ENCODE measurements around the gene CDRT4. TPM values are rescaled to one million over a fixed set of nuclear protein-coding genes. Genes with fewer than 3 reads are reported as not detected.

CDRT4 gene
- polyA plus RNA-seq, 1 donor = 12.7 TPM

- DNase-seq = no peak
Measured at GRCh38 chr17:15492791-15493692, 25.6 kb upstream of the CDRT4 start.

- no peak for DNase-seq
Measured at GRCh38 chr17:15492186-15492585, 24.8 kb upstream of the CDRT4 start.

DNA sequence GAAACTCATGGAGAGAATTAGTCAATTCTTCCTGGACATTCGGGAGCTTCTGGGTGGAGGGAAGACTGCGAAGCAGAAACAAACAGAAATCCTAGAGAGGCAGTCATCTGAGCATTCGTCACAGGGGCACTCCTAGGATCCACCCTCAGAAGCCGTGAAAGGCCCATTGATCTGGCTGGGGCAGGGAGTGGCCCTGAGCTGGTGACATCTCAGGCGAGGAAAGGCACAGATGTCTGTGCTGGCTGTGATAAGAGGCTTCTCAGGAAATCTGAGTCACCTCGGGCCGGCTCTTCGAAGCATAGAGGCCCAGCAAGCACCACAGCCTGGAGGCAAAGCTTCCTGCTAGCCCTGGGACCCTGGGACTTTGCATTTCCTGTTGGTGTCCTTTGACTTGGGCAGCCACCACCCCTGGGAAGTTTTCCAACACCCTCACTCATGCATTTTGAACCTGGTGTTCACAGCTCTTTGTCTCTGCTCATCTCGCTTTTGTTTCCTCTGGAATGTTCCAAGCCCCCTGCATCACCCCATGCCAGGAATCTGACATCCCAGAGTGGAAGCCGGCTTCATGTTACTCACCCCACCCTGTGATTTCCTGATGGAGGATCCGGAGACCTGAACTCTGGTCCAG is 23.3 kb upstream of the CDRT4 start:
- DNase-seq = no peak

GRCh38 chr17:15488557-15488956 is 21.1 kb upstream of the CDRT4 start:
- no peak for DNase-seq

GRCh38 chr17:15485045-15485444 is 17.6 kb upstream of the CDRT4 start:
- no peak for DNase-seq

- DNase-seq = no peak
Measured at GRCh38 chr17:15483431-15483830, 16.0 kb upstream of the CDRT4 start.

DNA sequence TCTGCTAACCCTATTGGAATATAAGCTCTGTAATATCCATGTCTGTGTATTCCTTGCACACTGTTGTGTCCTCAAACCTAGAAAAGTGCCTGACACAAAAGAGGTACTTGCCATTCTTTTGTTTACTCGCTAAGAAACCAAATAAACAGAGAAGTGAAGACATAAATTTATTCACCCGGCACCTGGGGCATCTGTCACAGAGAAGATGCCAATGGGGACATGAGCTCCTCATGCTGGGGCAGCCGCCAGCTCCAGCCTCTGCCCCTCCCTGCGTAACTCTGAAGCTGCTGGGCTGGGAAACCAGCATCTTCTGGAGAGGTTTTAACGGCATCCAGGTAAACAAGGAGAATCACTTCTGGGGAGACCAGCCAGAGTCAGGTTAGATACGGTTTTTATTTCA is 15.1 kb upstream of the CDRT4 start:
- DNase-seq = no peak

DNA sequence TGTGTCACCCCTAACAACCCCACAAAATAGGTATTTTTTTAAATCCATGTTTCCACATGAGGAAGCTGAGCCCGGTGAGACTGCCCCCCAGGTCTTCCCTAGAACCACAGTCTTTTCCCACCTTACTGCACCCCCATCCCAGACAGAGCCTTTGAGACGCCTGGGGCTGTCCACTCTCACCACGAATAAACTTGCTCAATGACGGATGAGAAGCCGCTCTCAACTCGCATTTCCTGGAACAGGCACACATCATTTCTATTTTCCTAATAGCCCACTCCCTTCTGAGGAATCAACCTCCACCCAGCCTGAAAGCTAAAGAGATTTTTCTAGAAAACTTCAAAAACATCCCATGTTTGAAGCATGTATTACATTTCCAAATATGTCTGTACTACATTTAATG is 14.1 kb upstream of the CDRT4 start:
- DNase-seq = no peak

DNA sequence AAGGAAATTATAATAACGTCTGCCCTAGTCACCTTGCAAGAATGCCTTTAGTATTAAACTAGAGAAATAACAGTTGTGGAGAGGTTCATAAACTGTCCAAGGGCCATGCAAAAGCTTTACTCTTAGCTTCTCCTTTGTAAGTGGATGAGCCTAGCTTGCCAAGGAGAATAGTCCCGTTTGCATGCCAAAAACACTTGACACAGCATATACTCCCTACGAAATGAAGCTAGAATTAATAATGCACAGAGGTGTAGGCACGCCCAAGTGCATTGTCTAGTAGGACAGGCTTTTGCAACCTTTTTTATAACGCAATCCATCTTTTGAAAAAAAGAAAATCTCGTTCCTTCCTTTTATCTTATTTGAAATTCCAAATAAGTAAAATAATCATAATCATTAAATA is 12.8 kb upstream of the CDRT4 start:
- no peak for DNase-seq

GRCh38 chr17:15479703-15480102 is 12.3 kb upstream of the CDRT4 start:
- no peak for DNase-seq

GRCh38 chr17:15478845-15479244 is 11.4 kb upstream of the CDRT4 start:
- DNase-seq = no peak

GRCh38 chr17:15475631-15476354 is 8.4 kb upstream of the CDRT4 start:
- no peak for DNase-seq

DNA sequence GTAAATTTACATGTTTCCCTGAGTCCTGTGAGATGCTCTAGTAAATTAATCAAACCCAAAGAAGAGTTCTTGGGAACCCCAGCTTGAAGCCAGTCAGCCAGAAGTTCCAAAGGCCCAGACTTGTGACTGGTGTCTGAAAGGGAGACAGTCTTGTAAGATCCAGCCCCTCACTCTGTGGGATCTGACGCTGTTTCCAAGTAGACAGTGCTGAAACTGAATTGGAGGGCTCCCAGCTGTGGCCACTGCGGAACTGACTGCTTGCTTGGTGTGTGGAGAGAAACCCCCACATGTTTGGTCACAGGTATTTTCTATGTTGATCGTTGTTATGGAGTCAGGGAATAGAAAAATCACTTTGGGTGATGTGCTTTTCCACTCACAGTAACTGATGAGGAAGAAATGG is 5.5 kb upstream of the CDRT4 start:
- no peak for DNase-seq

DNA sequence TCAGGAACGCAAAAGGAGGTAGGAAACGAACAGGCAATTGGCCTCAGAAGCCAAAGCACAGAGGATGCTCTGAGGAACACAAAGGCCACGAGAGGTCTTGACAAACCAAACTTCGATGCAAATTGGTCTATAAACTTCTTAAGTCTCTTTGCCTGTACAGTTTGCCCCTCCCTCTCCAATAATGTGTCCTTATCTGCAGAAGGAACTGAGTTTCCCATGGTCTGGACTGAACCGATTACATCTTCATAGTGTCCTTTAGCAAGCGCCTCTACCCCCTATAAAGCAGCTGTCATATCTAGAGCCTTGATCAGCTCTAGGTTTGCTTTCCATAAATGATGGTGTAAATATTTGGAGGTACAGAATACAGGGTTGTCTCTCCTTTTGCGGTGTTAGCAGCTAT is 3.1 kb upstream of the CDRT4 start:
- DNase-seq = no peak

DNA sequence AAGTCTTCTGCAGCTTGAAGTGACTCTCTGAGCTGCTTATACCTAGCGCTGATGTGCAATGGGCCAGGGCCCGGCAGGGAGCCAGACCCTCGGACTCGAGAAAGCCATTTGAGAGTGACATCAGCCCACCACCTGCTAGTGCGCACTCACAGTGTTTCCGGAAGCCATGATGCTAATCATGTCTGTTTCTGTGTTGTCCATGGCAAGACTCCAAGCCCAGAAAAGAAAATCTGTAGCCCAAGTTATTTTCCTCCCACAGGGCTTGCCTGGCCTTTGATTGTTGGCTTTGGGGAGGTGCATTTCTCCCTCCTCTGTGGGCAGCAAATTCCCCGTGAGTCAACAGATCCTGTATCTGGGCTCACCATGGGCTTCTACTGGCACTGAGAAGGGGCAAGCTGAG is 1.8 kb upstream of the CDRT4 start:
- no peak for DNase-seq

DNA sequence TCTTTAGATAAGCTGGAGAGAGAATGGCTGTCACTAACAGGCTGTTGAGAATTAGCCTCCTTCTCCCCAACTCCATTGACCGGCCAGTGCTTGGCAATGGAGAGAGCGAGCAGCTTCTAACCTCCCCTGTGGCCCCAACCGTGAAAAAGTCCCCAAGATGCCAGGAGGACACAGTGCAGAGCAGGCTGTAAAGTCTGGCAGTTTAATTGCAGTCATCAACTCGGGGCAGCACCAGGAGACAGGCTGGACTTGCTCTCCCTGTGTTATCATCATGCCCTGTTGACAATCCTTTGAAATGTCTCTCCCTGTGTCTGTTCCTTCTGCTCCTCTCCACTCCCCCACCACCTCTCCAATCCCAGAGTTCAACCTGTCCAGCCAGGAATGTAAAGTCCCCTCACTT is 705 bp upstream of the CDRT4 start:
- no peak for DNase-seq

- DNase-seq = no peak
Measured at GRCh38 chr17:15466131-15466530, 1.3 kb downstream of the CDRT4 start.

DNA sequence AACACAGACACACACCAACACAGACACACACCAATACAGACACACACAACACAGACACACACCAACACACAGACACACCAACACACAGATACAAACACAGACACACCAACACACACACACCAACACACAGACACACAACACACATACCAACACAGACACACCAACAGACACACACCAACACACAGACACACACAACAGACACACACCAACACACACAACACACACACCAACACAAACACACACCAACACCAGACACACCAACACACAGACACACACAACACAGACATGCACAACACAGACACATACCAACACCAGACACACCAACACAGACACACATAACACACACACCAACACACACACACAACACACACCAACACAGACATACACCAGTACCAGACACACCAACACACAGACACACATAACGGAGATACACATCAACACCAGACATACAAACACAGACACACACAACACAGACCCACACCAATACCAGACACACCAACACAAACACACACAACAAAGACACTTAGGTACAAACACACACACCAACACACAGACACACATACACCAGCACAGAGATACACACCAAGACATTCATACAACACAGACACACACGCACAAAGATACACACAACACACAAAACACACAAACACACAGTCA is 2.2 kb downstream of the CDRT4 start:
- no peak for DNase-seq

- DNase-seq = no peak
Measured at GRCh38 chr17:15464231-15464985, 3.0 kb downstream of the CDRT4 start.

GRCh38 chr17:15462976-15463772 is 4.2 kb downstream of the CDRT4 start:
- peak; percentile 49 for DNase-seq

- DNase-seq = no peak
Measured at GRCh38 chr17:15457723-15458094, 9.7 kb downstream of the CDRT4 start.

All from left kidney (tissue), 2 donors.